Activated gamma-delta T cell treated with Interleukin-2 at 50 U/mL for 16 hours (primary cell): Measurements from ENCODE around the gene NTM.
"Not testable (repeated sequence)": the region's sequence is repeated elsewhere in the genome, so short reads cannot be mapped to it uniquely, and the experiment has no call there.

Experiments
- DNase-seq: peaks from one replicate; pipeline ENCODE4 v3.0.0-alpha.2; 2020

The NTM gene

DNA sequence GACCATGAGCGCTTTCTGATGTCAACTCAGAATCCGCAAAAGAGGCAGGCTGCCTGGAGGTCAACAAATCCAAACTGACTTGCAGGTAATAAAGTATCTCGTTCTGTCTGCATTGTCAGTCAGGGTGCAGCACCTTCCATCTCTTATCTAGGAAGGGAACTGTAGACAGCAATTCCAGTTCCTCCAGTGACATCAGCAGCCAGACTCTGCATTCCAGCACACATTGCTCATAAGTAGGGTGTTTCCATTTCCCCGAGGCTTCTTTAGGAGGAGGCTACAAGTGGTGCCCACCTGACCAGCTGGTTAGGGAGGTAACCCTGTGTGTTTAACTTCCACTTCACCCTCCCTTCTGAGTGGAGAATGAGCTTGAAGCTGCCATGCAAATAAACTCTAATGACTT is 53.3 kb downstream of the NTM start:
- DNase-seq: no peak

DNA sequence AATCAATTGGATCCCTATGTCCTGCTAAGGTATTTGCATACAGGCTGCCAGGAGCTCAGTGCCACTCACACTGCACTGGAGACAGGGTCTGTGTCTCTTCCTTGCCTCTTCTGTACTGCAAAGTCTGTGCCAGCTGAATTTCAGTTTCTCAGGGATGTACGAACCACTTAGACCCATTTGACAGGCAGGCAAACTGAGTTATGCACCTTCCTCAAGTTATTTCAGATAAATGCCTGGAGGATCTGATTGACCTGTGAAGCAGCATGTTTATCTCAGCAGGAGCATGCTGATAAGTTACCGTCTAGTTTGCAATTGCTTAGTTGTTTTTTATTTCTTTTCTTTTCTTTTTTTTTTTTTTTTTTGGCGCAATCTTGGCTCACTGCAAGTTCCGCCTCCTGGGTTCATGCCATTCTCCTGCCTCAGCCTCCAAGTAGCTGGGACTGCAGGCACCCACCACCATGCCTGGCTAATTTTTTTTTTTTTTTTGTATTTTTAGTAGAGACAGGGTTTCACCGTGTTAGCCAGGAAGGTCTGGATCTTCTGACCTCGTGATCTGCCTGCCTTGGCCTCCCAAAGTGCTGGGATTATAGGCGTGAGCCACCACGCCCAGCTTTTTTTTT is 54.0 kb downstream of the NTM start:
- DNase-seq: not testable (repeated sequence)

DNA sequence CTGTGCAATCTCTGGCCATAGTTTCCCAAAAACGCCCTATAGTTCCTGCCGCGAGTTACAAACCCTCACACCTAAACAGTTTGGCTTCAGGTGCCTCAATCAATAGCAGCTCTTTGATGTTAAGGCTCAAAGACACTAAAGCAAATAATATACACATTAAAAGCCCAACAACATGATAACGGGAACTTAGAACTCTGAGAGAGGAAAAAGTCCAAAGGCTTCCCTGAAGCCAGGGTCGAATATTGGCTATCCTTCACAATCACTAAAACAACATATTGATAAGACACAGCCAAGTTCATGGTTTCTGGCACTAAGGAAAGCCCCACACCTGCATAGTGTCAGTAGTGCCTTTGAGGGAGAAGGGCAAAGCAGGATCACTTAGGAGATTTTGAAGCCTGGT is 54.9 kb downstream of the NTM start:
- no peak for DNase-seq

DNA sequence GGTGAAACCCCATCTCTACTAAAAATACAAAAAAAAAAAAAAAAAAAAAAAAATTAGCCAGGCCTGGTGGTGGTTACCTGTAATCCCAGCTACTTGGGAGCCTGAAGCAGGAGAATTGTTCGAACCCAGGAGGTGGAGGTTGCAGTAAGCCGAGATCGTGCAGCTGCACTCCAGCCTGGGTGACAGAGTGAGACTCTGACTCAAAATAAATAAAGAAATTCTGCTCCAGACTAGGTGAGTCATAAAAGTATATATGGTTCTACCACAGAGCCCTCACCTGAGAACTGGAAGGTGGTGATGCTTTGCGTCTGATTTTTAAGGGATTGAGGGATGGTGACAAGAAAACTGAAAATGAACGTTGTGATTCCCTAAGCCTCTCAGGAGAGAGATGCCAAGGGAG is 58.4 kb downstream of the NTM start:
- no peak for DNase-seq

DNA sequence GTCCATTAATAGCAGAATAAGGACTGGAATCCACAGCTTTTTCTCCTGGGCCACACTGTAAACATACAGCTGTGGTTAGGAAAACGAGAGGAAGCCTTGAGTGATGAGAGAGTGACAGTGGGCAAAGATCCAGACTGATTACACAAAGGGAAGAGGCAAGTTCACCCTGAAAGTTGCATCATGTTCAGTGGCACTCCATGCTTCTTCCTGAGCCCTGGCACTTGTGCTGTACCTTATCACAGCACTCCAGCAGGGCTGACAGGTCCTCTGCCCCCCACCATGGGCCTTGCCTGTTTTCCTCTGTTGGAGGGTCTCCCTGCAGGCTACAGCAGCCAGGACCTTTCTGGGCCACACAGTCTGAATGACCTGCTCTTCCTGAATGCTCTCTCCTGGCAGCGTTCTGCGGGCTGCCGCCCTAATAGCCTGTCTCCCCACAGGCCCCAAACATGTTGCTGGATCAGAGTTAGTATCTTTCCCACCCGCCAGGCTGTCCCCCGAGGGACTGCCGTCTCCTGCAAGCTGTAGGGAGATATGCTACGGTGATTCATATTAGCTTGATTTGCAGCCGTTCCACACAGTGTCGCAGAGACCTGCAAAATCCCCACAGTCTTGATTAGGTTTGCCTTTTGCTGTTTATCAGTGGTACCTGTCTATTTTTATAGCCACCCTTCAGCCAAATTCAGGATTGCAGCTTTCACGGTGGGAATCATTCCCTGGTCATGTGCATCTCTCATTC is 60.2 kb downstream of the NTM start:
- no peak for DNase-seq

DNA sequence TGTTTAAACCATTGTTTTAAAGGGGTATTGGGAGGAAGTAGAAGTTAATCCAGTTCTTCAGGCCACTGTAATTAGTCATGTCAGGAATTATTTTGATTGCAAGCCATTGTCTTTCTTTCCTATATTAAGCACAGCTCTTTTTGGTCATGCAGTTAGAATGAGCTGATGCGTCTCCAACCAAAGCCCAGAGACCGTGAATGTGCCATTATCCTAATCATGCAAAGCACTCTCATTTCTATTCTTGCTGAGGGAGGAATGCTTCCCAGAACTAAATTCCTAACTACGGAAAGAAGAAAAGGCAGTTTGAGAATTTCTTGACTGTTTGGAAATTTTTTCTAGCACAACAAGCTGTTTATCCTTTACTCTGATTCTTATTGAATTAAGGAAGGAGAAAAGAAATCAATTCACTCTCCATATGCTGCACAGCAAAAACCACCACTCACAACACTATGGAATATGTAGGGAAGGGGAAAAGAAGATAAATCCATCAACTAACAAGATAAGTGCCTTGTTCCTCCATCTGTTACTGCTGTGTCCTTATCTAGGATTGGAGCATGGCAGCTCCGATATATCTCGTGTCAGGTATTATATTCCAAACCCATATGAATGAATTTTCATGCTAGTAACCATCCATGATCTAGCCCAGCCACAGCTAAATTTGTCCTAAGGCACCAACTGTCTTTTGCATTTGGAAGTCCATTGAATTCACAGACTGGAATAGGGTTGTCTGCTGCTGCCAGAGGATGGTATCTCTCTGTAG is 70.8 kb downstream of the NTM start:
- DNase-seq: no peak

DNA sequence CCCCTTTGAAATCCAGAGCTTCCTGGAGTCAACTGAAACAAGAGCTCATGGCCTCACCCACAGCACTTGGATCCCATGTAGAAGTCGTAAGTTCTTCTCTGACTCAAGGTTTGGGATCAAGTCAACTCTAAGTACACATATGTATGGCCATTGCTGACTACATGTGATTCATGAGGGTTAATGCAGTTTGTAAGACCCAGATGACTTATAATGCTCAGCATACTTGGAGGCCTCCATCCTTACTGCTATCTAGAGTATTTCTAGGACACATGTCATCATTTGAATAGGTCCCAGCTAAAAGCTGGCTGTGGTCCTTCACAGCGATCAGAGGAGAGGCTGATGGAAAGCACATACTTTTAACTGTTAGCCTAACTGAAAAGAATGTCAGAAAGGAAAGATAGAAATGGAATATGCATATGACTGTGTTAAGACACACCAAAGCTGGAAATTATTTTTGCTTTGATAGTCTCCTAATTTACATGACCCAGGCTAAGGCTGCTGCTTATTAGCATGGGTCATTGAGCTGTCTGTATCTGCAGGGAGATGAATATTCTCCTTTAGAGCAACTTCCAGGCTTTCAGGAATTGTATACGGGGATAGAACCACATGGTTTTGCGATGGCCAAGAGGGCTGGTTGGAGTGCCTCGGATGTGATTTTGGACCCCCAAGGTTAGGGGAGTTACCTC is 76.3 kb downstream of the NTM start:
- DNase-seq: no peak

DNA sequence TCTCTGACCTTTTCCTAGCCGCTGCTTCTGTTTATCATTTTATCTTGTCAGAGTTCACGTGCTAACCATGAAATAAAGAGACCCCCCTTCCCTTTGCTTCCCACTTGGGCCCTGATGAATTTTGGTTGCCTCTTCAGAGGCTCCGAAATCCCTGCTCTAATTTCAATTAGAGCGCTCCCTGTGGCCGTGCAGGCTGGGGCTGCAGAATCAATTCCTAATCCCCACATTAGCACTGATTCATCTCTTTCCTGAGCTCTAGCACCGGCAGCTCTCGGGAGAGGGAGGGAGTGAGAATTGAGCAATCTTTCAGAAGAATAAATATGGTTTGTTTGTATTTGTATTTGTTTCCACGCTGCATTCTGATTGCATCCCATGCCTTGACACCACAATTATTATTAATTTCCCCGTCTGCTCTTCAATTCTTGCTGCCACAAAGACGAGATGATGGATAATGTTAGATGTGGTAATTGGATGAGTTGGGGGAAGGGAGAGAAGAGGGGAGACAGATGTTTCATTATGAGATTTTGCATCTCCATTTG is 76.9 kb downstream of the NTM start:
- no peak for DNase-seq

DNA sequence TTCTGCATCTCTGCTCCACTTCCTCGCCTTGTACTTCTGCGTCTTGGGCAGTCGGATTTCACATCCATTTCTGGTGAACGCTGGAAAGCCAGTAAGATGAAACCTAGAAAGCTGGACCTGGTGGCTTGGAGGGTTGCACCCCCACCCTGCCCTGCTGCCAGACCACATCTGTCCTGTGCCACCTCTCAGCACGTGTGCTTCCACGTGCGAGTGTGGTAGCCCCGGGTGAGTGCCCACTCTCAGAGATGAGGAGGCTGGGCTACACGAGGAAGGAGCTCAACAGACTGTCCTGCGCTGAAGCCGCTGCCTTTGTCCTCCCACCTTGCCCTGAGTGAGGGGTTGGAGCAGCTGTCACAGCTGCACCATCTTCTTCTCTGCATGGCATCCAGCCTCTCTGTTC is 77.5 kb downstream of the NTM start:
- DNase-seq: no peak

DNA sequence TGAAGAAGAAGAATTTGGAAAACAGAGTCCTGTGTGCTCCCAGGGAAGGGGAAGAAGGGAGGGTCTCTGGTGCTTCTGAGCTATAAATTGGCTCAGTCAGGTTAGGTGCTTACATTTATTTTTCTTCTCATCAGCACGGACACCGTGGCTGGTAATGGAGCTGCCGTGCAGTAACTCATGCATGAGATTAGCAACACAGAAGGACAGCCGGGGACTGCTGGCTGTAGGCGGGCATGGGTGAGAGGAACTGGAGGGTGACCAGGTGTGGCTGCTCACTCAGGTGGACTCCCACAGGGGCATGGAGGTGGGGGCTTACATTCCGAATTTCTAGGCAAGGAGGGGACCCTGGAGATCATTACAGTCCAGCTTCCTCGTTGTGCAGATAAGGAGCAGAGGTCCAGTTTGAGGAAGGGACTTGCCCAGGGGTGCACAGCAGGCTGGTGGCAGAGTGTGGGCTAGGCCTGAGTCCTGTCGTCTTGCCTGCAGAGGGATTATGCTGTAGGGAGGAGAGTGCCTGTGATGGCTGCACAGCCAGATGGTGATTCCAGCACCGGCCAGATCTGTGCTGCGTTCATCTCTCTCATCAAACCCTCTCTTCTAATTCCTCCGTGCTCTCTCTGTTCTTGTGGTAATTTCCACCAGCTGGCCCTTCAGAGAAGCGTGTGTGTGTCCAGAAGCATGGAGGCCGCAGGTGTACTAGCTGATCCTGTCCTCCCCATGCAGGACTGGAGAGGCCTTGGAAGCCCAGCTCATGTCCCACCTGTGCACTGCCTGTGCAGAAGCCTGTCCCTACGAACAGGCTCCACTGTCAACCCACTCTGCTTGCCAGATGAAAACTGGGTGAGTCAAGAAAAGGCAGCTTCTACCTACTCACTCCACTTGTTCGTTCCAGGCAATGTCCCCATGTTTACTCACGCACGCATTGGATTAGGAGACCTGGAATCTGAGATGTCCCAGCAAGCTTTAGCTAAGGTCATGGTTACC is 78.9 kb downstream of the NTM start:
- no peak for DNase-seq

DNA sequence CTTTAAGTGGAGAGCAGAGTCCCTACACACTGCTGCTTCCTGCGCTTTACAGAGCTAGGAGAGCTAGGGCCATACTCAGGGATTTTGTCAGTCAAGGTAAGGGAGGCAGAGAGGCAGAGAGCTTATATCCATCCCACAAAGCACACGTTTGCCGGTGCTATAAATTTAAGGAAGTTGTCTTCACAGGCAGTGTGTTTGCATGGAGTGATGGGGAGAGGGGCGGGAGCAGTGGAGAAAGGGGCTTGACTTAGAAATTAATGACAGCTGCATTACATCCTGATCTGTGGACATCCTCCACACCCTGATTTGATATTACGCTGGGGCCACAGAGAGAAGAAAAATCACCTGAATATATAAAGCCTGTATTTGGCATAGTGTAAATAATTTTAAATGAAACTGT is 84.1 kb downstream of the NTM start:
- DNase-seq: no peak

DNA sequence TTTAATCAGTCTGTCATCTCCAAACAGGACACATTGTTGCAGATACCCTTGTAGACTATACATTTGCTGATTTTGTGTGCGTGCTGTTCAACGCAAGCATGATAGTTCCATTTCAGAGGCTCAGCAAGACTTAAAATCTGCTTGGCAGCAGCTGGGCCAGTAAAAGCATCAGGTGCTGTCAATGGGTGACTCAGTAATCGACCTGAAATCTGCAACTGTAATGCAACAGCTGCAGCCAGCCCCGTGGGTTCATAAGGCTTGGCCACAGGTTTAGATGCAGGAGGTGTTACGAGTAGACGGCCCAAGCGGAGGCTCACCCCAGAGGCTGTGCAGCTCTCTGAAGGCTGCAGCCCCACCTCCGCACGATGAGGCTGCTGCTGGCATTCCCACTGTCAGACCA is 84.6 kb downstream of the NTM start:
- DNase-seq: no peak

DNA sequence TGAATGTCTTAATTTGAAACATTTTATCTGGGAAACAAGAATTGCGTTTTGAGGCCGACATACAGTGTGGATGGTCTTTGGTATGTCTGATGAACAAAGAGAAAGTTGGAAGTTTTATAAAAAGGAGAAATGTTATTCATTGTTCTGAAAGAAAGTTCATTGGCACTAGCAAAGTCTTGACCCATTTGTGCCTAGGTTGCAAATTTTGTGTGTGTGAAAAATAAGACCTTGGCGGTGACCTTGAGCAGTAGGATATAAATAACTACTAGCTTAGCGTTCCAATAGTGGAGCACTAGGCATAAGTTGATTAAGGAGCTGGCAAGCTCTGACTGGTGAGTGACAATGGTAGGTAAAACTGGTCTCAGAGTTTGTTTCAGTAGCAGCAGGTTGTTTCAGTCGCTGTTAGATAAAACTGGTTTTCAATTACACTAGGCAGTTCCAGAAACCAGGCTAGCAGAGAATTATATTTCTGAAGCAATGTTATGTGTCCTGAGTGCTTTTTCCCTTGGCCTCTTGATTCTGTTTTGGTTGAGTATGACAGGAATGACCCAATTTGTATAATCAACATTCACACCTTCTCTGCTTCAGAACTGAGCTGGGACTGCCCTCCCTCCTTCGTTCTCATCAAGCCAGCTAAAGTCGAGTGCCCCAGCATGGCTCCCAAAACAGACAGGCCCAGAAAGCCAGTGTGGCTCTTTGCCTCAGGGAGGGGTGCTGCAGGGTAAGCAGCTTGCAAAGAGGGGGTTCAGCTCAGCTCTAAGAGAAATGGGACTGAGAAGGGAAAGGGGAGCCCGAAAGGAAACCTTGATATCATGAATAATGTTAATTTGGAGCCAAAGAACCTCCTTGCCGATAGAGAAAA is 85.7 kb downstream of the NTM start:
- DNase-seq: no peak

DNA sequence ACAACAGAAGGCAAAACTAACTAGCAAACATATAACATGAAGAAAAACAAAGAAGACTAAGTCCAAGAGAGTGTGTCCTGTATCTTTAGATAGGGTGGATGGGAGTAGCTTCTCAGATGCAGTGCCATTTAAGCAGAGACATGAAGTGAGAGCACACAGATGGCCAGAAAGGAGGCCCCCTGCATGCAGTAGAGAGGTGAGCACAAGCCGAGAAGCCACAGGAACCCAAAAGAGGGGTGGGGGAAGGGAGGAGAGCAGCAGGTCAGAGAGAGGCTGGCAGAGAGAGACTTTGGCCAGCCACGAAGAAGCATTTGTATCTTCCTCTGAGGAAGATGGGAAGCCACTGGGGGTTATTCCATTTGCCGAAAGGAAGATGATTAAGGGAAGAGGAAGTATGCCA is 86.7 kb downstream of the NTM start:
- DNase-seq: no peak

DNA sequence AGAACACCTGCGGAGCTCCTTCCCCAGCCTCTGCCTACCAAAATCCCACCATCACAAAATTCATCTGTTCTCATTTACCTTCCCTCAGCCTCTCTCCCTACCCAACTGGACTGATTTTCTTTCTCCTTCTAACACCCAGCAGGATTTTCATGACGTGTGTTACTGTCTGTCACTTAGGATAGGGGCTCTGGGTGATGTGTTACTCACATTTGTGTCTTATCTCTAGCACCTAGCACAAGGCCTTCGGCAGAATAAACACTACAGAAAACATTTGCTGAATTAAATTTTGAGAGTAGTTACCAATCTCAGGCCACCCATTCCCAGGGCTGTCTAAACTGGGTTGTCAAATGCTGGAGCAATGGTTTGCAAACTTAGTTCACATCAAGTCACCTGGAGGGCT is 88.0 kb downstream of the NTM start:
- no peak for DNase-seq

DNA sequence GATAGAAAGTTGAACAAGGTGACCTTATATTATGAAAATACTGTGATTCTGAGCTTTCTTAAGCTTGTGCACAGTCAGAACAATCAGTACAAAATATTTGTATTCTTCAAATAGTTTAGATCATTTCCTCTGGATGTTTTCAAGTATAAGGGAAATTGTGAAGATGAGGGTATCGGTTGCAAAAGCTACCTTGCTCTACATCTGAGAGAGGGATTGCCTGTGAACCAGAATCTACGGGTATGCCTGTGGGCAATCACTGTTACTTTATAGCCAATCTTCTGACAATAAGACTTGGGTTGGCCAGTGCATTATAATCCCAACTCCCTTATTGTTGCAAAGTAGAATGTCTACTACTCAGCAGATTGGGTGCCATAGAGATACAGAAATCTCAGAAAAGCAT is 90.5 kb downstream of the NTM start:
- no peak for DNase-seq

DNA sequence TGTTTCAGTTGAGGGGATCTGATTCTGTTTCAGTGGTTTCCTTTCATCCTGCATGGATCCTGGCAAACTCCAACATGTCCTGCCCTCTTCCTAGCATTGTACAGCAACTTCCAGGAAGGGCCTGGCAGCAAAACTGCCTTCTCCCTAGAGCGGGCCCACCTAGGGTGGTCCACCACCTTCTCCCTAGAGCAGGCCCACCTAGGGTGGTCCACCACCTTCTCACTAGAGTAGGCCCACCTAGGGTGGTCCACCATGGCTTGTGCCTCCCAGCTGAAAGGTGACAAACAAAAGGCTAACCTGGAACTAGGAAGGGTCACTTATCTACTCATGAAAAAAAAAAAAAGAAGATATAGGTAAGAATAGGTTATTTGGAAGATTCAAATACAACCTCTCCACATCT is 92.2 kb downstream of the NTM start:
- no peak for DNase-seq

DNA sequence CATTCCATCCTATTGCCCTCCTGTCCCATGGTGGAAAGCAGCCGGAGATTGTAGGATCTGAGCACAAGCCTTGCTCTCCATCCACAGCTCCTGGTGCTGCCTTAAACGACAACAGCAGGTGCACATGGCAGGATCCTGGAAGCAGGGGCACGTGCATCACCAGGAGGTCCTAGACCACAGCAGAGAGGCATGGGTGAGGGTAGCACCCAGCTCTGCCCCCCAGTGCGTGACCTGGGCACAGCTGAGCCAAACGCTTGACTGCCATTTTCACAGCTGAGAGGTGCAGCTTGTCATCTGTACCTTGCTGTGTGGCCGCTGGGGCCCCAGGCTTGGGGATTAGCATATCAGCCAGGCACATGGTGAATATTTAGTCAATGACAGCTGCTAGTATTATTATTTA is 92.7 kb downstream of the NTM start:
- DNase-seq: no peak

DNA sequence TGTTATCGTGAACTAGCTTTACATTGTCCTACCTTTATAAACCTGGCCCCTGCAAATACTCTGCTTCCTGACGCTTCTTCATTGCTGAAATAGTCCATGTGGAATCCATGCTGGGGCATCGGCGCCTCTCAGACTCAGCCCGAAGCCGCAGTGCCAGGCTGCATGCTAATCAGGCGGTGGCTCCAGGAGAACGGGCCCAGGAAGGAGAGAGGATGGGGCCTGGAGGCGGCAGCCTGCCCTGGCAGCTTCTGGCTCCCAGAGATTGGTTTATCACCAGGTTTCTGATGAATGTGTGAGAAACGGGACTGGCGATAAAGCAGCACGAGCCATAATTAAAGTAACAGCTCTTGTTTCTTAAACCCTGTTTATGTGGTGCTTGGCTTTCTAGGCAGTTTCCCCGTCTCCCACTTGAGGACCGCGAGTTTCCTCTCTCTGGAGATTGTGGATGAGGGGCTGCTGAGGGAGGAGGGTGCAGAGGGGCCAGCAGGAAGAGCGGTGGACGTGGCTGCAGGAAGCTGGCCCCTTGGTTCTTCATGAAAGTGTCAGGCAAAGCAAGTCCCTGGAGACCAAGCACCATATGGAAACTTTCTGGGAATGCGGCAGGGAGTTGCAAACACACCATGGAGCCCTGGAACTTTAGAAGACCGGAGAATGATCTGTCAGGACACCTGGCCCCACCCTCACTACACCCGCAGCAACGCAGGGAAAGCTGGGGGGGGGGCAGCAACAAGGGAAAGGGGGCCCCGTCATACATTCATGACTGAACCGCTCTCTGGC is 93.4 kb downstream of the NTM start:
- DNase-seq: no peak

DNA sequence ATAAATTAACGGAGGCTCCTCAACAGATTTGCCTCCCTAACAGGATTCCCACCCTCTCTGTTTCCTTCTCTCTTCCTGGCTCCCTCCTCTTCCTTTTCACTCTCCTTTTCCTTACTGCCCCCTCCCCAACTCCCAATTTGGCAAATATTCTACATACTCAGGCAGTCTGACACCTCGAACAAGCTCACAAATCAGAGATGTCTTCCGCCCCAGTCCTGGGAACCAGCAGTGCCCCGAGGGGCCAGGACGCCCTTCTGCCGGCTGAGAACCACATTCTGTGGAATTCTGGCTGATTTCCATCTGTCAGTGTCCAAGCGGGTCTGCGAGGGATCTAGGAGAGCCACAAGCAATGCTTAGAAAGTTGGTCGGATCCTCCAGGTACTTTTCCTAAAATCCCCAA is 94.0 kb downstream of the NTM start:
- no peak for DNase-seq
